GM21515 (cell line): ENCODE results near the gene XK.
A peak's percentile ranks its signal among the peaks of the same experiment; 100 is the strongest.

Experiments used
- ATAC-seq: cut with Tn5 transposase; IDR thresholded peaks from one replicate; pipeline ENCODE4 v1.9.1; 2021; ENCODE audit not compliant: unreplicated experiment

The XK gene

DNA sequence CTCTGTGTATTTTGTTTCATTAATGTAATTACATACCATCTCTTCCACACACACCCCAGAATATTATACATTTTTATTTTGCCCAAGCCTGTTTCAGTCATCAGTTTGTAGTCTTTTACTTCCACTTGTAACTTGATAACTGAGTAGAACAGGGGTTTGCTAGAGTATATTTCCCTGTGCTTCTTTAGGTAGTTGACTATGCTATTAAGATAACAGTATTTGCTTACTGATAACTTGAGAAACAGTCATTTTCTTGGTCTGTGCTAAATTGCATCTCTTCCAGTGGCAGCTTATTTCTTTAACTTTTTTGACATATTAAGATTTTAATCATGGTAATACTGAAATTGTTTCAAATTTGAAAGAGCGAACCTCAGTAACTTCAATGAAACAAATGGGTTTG lies 7.0 kb upstream of the XK start:
- no peak for ATAC-seq

DNA sequence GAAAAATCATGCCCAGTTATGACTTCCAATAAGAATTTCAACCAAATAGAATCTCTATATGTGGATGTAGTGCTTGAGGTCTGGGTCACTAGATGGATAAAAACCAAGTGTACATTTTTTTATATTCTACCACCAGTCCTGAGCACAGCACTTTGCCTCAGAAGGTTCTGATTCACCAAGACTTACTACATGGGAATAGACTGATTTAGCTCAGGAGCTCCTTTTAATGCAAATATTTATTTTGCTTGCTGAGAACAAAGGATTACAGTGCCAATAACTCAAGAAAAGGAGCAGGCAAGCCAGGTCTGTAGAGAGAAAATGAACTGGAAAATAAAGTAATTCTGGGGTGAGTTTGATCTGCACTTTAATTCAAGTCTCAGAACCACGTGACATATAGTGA lies 6.4 kb upstream of the XK start:
- no peak for ATAC-seq

- no peak for ATAC-seq
Observed at GRCh38 chrX:37679888-37680287, 5.7 kb upstream of the XK start.

DNA sequence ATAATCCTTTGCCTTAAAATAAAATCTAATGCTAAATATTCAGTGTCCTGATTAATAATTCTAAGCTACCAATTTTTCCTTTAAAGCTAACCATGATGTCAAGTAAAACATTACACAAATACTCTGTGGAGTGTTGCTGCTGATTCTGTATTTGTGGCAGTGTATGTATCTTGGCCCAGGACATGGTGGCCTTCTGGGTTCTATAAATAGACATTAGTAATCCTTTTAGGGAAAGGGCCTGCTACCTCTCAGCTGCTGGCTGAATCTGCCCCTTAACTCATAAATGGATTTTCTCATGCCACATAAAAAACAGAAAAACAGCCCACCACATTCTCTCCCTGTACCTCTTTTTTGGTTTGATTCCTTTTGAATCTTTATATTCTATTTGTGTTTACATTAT lies 1.2 kb upstream of the XK start:
- no peak for ATAC-seq

- ATAC-seq = no peak
Observed at GRCh38 chrX:37684973-37685372, 618 bp upstream of the XK start.

DNA sequence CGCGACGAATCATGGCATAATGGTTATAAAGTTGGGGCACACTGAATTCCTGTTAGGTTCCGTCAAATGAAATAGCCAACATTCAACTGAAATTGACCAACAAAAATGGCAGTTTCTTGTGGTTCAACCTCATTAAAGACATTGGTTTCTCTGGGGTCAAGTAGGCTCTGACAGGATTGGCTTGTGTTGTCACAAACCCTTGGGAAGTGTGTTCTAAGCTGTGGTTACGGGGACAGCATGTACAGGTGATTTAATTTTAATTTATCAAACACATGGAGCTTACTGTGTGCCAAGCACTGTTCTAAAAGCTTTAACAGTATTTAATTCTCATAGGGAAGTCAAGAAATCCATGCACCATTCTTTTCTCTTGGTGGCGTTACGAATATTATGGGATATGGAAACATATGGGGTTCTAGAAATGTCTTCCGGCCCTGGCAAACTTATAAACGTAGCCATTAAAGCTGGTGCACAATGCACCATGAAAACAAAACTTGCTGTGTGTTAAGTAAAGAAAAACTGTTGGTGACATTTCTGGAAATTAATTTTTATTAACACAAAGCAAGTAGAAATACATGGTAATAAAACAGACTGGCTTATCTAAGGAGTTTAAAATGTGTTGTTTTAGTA lies 891 bp downstream of the XK start:
- ATAC-seq = no peak

DNA sequence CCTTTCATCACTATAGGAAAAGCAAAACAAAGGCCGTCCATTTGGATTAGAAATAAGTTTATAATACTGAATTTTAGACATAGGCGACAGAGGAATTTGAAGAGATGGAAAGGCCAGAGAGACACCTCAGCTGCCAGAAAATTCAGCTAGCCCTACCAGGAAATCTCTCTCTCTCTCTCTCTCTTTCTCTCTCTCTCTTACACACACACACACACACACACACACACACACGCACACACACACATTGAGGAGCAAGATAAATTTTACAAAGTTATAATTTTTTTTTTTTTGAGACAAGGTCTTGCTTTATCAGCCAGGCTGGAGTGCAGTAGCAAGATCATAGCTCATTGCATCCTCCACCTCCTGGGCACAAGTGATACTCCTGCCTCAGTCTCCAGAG lies 1.4 kb downstream of the XK start:
- no peak for ATAC-seq

DNA sequence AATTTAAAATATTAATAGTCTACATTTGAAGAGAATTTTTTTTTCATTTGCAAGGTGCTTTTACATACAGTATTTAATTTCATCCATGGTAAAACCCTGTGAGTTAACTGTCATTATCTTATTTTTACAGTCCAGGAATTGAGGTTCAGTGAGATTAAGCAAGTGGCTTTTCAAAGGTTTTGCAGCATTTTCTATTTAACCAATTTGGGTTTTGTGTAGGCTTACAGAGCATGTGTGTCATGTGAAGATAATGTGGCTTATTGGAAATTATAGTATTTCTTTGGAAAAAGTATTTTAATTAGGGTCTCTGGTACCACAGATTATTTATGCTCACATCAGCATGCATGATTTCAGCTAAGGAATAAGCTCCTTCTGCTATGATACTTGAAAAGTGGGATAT lies 4.5 kb downstream of the XK start:
- no peak for ATAC-seq

GRCh38 chrX:37692918-37693317 lies 7.3 kb downstream of the XK start:
- ATAC-seq = no peak

GRCh38 chrX:37697169-37697760 lies 11.7 kb downstream of the XK start:
- ATAC-seq = no peak

- ATAC-seq = no peak
Observed at GRCh38 chrX:37701588-37701987, 16.0 kb downstream of the XK start.

DNA sequence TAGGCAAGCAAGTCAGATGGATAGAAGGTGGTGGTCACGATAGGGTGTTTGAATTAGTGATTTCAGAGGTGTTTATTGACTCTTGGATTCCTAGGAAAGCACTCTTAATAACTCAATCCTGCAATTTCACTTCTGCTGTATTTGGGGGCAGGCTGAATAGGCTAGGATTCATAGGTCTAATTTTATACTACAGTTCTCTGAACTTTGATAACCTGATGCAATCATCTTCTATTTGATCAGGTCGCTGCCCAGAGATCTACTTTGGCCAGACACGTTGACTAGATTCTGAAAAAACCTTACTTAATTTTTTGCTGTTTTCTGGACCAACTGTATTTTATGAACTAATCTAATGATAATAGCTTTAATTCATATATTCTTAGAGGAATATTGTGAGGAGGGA lies 26.4 kb downstream of the XK start:
- ATAC-seq = no peak

- no peak for ATAC-seq
Observed at GRCh38 chrX:37712458-37712857, 26.9 kb downstream of the XK start.

GRCh38 chrX:37714479-37714878 lies 28.9 kb downstream of the XK start:
- no peak for ATAC-seq

DNA sequence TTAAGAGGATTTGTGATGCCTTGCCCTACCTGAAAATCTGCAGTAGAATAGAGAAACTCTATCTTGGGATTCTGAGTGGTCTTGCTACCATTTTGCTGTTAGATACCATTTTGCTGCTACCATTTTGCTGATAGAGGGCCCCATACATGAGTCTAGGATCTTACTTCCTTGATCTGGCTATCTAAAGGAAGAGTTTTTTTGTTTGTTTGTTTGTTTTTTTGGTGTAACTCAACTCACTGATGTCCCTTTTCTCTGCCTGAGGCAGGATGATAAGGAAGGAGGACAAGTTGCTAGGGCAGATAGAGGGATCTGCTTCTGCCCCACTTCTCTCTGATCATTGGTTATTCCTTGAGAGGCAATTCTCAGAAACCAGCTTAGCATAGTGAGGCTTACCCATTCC lies 31.0 kb downstream of the XK start:
- ATAC-seq = no peak

DNA sequence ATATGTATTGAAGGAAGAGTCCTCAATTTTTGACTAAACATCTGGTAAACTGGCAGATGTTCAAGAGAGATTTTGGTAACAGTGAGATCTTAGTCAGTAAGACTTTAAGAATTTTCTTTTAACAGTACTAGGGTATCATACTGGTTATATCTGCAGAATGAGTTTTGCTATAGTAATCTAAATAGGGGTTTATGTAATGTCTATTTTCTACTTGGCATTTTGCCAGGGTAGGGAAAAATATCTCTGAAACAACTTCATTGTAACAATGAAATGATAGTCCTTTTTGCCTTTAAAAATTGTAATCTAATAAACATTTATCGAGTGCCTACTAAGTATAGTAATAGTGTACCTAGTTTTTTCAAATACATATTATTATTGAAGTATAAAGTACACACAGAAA lies 32.1 kb downstream of the XK start:
- ATAC-seq = no peak

DNA sequence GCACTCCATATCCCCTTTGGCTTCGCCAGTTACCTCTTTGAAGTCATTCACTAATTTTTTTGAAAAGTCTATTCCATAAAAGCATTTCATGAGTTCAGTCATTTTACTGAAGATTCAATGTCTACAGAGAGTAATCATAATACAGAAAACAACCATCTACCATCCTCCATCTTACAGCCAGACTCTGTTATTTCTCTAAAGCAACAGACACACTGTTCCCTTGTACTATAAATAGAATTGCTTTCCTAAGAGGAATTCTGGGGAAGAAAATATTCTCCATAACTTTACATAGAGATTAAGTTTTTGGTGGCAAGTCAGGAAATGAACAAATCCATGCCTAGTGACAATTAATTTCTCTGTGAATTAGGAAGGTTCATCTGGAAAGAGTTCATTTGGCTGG lies 37.0 kb downstream of the XK start:
- no peak for ATAC-seq

- no peak for ATAC-seq
Observed at GRCh38 chrX:37726346-37726745, 40.8 kb downstream of the XK start.

DNA sequence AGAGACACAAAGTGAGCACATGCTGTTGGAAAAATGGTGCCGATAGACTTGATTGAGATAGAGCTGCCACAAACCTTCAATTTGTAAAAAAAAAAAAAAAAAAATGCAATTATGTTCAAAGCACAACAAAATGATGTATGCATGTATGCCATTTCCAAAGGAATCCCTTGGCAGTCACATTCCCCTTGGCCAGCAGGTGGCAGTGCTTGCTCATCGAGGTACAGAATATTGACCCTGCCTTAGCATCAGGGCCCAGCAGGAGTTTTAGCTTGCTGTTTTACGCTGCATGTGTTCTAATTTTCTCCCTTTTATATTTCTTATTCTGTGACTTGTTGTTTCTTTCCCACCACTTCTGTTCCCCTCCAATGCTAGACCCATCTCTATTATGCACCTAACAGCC lies 59.8 kb downstream of the XK start:
- ATAC-seq = peak; percentile 46

DNA sequence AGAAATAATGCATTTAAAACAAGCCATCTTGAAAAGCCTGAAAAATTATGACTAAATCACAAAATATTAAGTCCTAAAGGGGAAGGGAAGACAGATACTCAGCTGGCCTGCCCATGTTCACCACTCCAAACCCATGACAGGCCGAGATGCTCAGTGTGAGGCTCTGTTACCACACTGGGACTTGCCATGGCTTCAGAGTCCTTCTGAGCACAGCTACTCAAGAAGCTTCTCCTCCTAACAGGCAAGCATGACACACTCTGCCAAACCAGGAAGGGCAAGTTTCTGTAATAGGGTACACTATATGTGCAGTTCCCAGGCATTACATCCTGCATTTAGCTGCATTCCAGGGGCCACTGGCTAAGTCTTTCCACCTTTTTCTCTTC lies 60.2 kb downstream of the XK start:
- ATAC-seq = peak; percentile 28

DNA sequence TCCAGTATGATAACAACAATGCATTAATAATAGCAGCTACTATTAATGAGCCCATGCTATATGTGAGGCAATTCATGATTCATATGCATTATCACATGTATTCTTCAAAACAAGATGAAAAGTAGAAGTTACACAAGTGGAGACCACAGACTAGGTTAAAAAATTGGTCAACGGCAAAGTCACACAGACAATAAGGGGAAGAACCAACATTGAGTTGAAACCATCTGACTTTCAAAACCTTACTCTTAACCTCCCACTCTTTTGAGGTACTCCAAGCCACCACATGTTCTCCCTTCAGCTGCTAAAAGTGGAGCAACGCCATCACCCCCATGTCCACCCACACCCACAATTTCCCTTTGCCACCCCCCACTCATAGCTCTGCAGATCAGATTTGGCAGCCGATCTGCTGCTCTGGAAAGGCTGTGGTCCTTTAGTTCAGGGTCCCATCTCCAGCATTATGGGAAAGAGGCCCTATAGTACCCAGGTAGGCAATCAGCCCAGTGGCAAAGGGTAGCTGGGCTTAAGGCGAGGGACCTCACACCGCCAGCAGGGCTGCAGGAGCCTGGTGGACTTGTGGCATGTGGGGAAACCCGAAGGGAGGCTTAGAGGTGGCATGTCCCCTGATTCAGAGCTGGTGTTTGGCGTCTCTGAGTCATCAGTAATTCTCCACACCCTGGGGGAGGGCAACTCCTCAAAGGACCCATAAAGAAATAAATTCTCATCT lies 60.8 kb downstream of the XK start:
- peak; percentile 97 for ATAC-seq

DNA sequence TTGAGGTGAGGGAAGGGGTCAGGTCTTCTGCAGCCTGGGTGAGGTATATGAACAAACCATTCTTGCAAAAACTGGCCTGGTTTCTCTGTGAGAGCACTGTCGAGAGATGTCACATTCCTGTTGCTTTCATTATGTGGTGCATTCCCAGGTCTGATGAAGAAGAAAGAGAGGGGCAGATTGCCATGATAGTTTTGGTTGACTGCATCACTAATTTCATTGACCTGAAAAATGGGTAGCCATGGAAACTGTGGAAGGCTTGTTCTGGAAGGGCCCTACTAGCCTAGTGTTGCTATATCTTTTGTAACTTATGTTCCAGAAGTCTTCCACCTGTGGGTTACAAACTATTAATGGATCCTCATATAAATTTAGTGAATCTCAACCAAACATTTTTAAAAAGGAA lies 61.4 kb downstream of the XK start:
- ATAC-seq = no peak

DNA sequence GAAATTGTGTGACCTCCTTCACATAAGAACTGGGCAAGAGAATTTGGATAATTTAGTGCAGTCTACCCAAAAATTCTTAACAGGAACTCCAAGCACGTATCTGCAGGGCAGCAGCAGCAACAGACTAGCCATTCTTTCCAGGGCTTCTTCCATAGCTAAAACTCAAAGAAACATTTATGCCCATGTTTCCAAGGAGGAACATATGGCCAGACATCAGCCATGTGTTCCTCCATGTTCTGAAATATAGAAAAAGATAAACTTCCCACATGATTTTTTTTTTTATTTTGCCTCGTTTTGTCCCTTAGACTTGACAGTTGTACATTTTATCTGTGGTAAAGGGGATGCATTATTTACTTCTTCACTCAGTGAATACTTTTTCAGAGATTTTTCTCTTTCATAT lies 66.7 kb downstream of the XK start:
- no peak for ATAC-seq
